NCI-H82 treated with DMSO at 0.1 percent for 48 hours (cell line): Measurements from ENCODE around the gene CDH24.
A peak's percentile ranks its signal among the peaks of the same experiment; 100 is the strongest.
"Not testable (repeated sequence)": the region's sequence is repeated elsewhere in the genome, so short reads cannot be mapped to it uniquely, and the experiment has no call there.

Experiments used
- DNase-seq: peaks from one replicate; lab custom pipeline; 2025; ENCODE audit not compliant: unreplicated experiment; lab: John Stamatoyannopoulos, UW

The CDH24 gene

GRCh38 chr14:23021434-23021833 is 35.9 kb downstream of the CDH24 start:
- DNase-seq, result no peak

DNA sequence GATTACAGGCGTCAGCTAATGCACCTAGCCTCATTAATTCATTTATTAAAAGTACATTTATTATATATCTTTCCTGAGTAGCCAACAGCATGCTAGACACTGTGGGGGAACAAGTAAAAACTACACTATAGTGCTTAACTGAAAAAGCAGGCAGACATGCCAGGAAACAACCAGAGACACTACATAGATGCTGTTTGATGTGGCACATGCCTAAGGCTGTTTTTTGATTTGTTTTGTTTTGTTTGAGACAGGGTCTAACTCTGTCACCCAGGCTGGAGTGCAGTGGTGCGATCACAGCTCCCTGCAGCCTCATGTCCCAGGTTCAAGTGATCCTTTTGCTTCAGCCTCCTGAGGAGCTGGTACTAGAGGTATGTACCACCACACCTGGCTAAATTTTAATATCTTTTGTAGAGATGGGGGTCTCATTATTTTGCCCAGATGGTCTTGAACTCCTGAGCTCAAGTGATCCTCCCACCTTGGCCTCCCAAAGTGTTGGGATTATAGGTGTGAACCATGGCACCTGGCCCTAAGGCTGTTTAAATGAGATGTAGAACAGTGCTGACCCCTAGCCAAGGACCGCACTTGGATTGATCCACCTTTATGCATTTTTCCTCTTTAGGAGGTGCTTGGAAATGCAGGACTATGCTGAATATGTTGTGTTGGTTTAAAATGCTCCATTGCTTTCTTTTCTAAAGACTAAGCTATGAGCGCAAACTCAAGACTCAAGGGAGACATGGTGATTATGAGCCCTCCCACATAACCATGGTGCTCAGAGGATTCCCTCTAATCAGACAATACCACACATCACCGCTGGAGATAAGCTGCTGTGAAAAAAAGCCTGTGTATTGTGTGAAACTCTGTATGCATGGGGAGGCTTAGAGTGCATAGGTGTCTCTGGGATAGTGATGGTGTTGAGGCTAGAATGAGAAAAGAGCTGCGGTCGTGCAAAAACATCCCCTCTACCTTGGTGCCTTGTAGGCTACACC is 36.9 kb downstream of the CDH24 start:
- peak; percentile 25 for DNase-seq

DNA sequence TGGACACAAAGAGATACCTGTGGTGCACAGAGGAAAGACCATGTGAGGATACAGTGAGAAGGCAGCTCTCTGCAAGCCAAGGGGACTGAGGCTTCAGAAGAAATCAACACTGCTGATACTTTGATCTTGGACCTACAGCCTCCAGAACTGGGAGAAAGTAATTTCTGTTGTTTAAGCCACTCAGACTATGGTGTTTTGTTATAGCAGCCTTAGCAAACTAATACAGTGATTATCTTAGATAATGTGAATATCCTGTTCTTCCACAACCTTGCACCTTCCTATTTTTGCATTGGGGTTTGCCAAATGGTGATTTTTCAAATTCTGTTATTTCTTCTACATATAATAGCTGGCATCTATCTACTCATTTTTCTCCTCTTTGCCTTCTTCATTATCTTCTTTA is 39.2 kb downstream of the CDH24 start:
- DNase-seq, result no peak

- DNase-seq, result no peak
Observed at GRCh38 chr14:23017091-23017490, 40.2 kb downstream of the CDH24 start.

GRCh38 chr14:23015618-23016017 is 41.7 kb downstream of the CDH24 start:
- DNase-seq, result no peak

- DNase-seq, result not testable (repeated sequence)
Observed at GRCh38 chr14:23013749-23014054, 43.6 kb downstream of the CDH24 start.

DNA sequence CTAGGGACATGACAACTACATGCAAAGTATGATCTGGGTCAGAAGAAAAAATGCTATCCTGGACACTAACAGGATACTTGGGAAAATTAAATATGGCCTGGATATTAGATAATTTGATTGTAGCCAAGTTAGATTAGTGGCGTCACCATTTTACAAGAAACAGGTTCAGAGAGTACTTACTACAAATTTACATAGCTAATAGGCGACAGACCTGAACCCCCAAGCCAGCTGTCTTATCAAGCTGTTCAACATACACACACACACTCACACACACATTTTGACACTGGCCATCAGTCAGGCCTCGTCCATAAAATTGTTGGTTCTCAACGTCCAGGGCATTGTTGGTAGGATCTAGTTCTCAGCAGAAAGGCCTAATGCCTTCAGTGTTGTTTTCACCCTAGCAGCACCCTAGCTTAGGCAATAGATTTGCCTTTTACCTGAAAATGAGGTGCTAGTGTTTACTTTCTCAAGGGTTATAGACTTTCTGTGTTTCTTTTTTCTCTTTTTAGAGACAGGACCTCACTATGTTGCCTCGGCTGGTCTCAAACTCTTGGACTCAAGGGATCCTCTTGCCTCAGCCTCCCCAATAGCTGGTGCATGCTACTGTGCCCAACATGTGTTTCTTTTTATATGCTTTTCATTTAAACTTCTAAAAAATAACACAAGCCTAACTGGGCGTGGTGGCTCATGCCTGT is 44.1 kb downstream of the CDH24 start:
- no peak for DNase-seq

- DNase-seq, result peak; percentile 40
Observed at GRCh38 chr14:23009939-23010726, 47.2 kb downstream of the CDH24 start, which contains the start of gene C14orf93. Gene C14orf93 (minus strand): TSS chr14:23010143. CDS start chr14:22999023, 11,120 bp downstream.

GRCh38 chr14:23009483-23009938 is 47.8 kb downstream of the CDH24 start:
- no peak for DNase-seq

- peak; percentile 18 for DNase-seq
Observed at GRCh38 chr14:23008831-23009230, 48.5 kb downstream of the CDH24 start.

DNA sequence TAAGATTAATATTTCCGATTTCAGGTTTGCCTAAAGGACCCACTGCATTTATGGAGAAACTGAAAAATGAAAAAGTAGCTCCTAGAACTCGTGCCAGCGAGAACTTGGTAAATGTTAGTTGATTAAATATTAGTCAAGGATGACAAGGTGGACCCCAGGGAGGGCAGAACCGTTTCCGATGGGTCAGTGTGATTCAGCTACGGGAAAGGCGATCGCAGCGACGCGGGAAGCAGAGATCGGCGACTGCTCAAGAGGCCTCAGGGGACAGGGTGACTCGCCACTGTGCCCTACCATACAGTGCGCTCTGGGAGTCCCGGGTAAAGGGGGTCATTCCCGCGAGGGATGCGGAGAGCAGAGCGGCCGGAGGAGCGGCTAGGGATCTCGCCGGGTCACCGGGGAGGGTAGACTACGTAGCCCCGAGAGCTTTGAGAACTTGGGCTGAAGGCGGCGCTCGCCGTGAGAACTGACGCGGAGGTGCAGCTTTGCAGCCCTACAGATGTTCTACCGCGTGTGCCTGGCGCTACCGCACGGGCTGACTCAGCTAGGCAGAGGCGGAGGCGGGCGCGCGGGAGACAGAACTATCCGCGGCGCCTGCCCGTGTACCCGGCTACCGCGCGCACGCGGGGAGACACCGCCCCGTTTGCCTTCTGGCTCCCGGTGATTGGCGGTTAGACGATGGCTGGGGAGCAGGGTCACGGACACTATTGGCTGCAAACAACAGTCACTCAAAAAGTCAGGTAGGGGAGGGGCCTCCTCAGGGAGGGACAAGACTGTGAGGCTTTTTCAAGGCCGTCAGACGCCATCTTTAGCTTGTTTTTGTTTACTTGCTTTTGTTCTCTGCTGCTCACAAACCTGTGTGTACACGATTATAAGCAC is 50.5 kb downstream of the CDH24 start:
- DNase-seq, result peak; percentile 96

GRCh38 chr14:23006188-23006534 is 51.2 kb downstream of the CDH24 start:
- no peak for DNase-seq

DNA sequence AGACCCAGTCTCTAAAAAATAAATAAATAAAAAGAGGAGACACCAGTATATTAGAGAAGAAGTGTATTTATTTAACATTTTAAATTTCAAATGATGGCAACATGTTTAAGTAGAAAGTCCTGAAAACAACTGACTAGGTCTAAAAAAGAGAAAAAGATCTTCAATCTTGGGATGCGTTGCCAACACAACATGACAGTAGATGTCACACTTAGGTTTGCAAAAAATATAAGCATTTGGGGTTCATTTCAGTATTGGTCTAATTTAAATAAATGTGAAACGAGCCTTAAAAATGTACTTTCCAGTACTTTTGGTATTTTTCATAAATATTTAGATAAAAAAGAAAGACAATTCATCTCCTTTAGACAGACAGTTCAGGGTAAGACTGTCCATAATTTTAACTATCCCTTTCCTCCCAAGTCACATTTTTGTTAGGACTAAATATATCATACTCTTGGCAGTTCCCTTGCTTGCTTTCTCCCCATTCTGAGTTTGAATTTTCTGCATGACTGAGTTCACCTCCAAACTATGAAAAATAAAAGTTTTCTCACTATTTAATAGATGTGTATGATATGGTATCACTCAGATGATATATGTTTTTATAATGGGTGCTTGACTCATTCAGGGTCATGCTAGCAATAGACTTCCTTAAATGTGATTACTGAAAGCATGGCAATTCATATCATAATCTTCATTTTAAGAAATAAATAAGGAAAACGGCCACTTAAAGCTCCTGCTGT is 51.7 kb downstream of the CDH24 start:
- DNase-seq, result no peak

- not testable (repeated sequence) for DNase-seq
Observed at GRCh38 chr14:23004274-23004673, 53.0 kb downstream of the CDH24 start.

DNA sequence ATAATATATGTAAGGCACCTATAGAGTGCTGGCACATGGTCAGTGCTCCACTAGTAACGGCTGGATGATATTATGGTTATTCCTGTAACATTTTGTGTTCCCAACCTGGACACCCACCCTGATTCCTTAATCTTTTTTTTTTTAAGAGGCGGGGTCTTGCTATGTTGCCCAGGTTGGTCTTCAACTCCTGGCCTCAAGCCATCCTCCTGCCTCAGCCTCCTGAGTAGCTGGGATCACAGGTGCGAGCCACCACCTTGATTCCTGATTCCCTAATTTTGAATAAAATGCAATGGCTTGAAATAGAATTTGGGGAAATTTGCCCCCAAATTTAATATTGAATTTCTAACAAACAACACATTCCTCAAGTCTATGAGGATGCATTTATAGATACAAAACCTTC is 54.7 kb downstream of the CDH24 start:
- DNase-seq, result no peak

DNA sequence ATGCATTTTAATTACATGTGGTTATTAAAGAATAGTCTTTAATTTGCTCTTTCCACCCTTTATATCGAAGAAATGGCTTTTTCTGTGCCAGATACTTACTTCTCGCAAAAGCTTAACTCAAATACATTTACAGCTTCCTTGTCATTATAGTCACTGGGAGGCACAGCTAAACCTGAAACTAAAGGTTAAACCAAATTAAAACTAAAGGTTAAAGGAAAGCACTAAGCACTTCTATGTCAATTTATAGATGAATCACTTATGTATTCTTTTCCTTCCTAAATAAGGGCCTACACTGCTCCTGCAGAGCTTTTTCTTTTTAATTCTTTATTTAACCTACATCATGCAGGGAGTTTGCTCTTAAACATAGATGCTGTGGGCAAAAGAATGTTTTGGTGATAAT is 56.5 kb downstream of the CDH24 start:
- no peak for DNase-seq

- DNase-seq, result no peak
Observed at GRCh38 chr14:22998329-22999012, 58.8 kb downstream of the CDH24 start.

DNA sequence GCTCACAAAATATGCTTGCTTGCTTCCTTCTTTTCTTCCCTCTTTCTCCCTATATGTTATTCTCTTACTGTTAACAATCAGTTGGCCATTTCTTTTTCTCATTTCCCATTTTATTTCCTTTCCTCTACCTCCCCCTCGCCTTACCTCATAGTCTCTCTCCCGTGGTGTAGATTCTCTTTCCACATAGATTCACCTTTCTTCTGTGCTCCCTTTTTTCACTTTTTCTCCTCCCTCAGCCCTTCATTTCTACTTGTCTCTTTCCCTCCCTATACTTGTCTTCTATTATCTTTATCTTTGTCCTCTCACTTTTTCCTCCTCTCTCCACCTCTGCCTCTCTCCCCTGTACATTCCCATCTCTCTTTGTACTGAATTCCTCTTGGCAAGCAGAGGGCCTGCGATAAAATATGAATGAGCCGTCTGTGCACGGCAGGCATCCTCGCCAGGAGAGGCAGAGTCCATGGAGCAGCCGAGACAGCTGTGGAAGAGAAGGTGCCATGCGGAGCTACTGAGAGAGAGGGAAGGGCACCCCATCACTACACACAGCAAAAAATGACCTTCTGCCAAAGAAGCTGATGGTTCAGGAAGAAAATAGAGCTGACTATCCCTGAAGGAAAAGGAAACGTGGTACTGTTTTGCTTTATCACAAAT is 59.5 kb downstream of the CDH24 start:
- no peak for DNase-seq
